HG02943 (cell line): ENCODE results near the gene LRP4.

ENCODE experiments used
- ATAC-seq: cut with Tn5 transposase; IDR thresholded peaks from one replicate; pipeline ENCODE4 v1.9.1; 2021; ENCODE audit warnings: mild to moderate bottlenecking, low read depth, moderate library complexity; ENCODE audit not compliant: unreplicated experiment

The LRP4 gene

GRCh38 chr11:46855863-46856262, 62.5 kb downstream of the LRP4 start:
- no peak for ATAC-seq

DNA sequence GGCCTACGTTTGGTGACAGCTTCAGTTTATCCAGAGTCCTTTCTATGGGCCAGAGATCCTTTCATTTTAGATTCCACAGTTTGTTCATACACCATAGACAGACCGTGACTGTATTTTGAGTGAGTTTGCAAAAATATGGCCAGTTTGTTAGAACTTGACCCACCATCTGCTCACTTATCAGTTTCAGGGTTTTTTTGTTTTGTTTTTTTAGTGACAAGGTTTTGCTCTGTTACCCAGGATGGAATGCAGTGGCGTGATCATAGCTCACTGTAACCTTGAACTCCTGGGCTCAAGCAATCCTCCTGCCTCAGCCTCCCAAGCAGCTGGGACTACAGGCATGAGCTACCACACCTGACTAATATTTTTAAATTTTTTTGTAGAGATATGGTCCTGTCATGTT, 63.2 kb downstream of the LRP4 start:
- ATAC-seq, result no peak

GRCh38 chr11:46850829-46851380, 67.4 kb downstream of the LRP4 start:
- no peak for ATAC-seq

DNA sequence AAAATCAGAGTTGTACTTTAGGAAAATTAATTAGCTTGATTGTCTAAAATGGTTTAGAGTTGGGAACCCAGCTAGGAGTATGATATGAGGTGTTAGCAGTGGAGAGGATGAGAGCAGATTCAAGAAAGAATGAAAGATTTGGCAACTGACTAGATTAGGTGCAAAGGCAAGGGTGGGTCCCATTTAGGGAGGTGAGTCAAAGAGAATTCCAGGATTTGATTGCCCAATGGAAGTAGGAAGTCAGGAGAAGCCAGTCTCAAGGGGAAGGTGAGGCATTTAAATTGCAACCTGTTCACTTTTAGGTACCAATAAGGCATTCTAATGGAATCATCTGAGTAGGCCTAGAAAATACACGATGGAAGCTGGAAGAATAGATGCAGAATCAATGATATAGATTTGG, 68.7 kb downstream of the LRP4 start:
- no peak for ATAC-seq

DNA sequence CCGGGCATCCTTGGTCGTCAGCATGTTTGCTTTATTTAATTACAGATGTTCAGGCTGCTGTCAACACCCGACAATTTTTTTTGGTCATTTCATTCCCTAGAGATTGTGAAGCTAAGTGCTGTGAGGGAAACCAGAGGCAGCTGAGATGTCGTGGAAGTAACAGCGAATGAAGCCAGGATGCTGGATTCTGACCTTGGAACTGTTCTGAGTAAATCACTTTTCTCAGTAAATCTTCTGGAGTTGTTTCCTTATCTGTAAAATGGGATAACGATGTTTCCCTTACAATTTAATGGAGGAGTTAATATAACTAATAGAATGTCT, 71.9 kb downstream of the LRP4 start:
- ATAC-seq, result no peak

DNA sequence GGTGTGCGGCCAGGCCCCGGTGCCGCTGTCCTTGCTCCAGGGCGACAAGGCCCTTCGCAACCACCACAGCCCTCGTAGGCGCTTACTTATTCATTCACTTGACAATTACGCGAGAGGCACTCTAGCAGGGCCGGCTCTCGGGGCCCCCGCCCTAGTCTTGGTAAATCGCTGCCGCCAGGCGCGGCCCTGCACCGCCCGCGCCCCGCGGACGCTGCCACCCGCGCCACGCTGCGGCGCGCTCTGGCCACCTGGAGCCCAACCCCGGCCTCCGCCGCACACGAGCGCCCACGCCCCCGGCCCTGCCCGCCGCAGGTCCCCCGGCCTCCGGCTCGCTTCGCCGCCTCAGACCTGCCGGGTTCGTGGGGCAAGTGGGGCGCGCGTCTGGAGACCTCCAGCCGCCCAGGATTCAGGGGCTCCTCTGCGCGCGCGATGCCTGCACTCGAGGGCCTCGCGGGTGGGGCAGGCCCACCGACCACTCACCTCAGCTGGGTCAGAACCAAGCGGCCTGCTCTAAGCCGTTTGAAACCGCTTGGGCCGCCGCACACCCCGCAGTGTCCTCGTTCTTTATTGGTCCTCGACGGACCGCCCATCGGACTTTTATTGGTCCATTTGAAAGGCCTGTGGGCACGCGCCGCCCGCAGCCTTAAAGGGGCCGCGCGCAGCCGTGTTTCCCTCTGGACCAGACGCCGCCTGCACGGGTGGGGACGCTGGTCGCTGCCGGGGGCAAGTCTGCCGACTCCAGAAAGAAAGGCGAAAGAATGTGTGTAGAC, 72.4 kb downstream of the LRP4 start, which contains the start of gene CKAP5:
Gene CKAP5 (minus strand): TSS at position 541 of the 770 bp plus-strand sequence. CDS start 25,049 bp downstream, outside the sequence.
- ATAC-seq, result peak; percentile 93

- peak; percentile 12 for ATAC-seq
Measured at GRCh38 chr11:46845440-46845739, 73.0 kb downstream of the LRP4 start.

GRCh38 chr11:46840116-46840515, 78.2 kb downstream of the LRP4 start:
- ATAC-seq, result no peak

DNA sequence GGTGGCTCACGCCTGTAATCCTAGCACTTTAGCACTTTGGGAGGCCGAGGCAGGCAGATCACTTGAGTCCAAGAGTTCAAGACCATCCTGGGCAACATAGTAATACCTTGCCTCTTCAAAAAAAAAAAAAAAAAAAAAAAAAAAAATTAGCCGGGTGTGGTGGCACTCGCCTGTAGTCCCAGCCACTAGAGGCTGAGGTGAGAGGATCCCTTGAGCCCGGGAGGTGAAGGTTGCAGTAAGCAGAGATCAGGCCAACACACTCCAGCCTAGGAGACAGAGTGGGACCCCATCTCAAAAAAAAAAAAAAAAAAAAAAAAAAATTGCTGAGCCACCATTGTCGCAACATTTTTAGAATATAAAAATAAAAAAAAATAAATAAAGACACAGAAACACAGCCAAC, 79.8 kb downstream of the LRP4 start:
- no peak for ATAC-seq

- ATAC-seq, result no peak
Measured at GRCh38 chr11:46837860-46838259, 80.5 kb downstream of the LRP4 start.

GRCh38 chr11:46836870-46837269, 81.5 kb downstream of the LRP4 start:
- ATAC-seq, result no peak

- ATAC-seq, result no peak
Measured at GRCh38 chr11:46836431-46836830, 81.9 kb downstream of the LRP4 start.

DNA sequence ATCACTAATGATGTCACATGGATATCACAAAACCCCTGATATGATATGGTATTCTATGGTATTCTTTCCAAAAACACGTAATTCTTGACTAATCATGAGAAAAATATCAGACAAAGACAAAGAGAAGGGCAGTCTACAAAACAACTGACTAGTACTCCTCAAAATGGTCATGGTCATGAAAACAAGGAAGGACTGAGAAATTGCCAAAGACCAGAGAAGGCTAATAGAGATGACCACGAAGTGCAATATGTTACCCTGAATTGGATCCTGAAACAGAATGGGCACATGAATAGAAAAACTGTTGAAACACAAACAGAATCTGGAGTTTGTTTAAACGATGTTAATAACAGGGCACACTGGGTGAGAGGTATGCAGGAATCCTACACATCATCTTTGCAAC, 82.5 kb downstream of the LRP4 start:
- ATAC-seq, result no peak

- ATAC-seq, result no peak
Measured at GRCh38 chr11:46834821-46835220, 83.5 kb downstream of the LRP4 start.

- ATAC-seq, result no peak
Measured at GRCh38 chr11:46832511-46833214, 85.7 kb downstream of the LRP4 start.

GRCh38 chr11:46827995-46828394, 90.4 kb downstream of the LRP4 start:
- no peak for ATAC-seq

GRCh38 chr11:46826310-46827044, 91.9 kb downstream of the LRP4 start:
- ATAC-seq, result peak; percentile 91

- no peak for ATAC-seq
Measured at GRCh38 chr11:46808799-46809431, 109.4 kb downstream of the LRP4 start.
